ENCODE results near the gene WNT10A.

DNA sequence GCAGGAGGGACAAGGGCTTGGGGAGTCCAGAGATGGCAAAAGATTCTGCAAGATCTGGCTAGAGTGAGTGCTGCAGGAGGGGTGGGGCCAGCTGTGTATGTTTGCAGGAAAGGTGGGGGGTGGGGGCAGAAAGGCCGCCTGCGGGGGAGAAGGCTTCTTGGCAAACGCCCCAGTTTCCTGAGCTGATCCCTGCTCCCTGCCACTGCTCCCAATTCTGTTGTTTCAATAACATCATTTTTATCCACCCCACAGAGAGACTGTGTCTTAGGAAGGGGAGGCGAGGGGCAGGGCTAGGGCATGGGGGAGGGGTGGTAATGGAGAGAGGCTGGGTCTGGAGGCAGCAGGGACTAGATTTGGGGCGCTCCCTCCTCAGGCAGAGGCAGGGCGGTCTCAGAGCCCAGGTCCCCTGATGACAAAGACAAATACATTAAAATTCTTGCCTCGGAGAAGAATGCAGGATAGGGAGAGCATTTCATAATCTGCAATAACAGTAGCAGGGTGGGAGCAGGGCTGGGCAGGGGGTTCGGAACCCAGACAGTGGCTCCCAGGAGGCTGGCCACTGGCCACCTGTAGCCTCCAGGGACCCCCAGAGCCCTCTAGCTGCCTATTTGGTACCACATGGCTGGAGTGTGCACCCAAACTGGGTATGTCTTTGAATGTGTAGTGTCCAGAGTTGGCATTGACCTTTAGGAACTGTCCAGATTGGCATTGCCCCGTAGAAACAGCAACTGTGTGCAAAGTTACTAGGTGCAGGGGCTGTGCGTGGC is 23.1 kb upstream of the WNT10A start:
- TF ChIP-seq, protein P1, sequence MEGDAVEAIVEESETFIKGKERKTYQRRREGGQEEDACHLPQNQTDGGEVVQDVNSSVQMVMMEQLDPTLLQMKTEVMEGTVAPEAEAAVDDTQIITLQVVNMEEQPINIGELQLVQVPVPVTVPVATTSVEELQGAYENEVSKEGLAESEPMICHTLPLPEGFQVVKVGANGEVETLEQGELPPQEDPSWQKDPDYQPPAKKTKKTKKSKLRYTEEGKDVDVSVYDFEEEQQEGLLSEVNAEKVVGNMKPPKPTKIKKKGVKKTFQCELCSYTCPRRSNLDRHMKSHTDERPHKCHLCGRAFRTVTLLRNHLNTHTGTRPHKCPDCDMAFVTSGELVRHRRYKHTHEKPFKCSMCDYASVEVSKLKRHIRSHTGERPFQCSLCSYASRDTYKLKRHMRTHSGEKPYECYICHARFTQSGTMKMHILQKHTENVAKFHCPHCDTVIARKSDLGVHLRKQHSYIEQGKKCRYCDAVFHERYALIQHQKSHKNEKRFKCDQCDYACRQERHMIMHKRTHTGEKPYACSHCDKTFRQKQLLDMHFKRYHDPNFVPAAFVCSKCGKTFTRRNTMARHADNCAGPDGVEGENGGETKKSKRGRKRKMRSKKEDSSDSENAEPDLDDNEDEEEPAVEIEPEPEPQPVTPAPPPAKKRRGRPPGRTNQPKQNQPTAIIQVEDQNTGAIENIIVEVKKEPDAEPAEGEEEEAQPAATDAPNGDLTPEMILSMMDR (IDR thresholded peaks at IDR 0.05): no peak
- no peak for TF ChIP-seq EP300 (IDR thresholded peaks at IDR 0.05)

Data from ovary (tissue), 3 donors.